ENCODE data around the gene FUZ. TPM values are rescaled to one million over a fixed set of nuclear protein-coding genes. Genes with fewer than 3 reads are reported as not detected.

FUZ gene
- total and polyA plus RNA-seq, 2 donors (not counting 1 experiment from before 2014, with no cell fraction given), result 30.2 to 31.5 TPM

GRCh38 chr19:49853852-49854377, 40.8 kb upstream of the FUZ start:
- WGBS (ENCODE audit: insufficient coverage), result 77% methylated on average over 10 of the region's 10 CpGs
- TF ChIP-seq CTCF (IDR thresholded peaks at IDR 0.05) (no peak), EZH2 (IDR thresholded peaks at IDR 0.05; ENCODE audit: borderline replicate concordance, insufficient read depth, low read depth, low read length, poor library complexity, severe bottlenecking) (no peak)
- peaks cover 22 to 33% of the 10 kb centered on the region in 2 donors for H3K4me1 ChIP-seq (ENCODE audit: control insufficient read depth in 2 of 2, insufficient read depth in 2 of 2, low read length in 2 of 2)
- H3K4me2 ChIP-seq (replicated peaks; ENCODE audit: low read depth, low read length, poor library complexity, severe bottlenecking), result peak overlapping the region; percentile 19
- peak overlapping the region in 1 of 2 donors; percentile 19 for H3K27ac ChIP-seq (ENCODE audit: low read length in 2 of 2)
- H3K4me3 ChIP-seq (ENCODE audit: control extremely low read depth in 1 of 5, extremely low read depth in 1 of 5, insufficient read depth in 1 of 5, low read depth in 2 of 5, low read length in 4 of 5), result no peak overlapping the region
- H2AFZ ChIP-seq (ENCODE audit: insufficient read depth, low read depth, low read length, poor library complexity, severe bottlenecking), result no peak overlapping the region
- ChIA-PET CTCF (no interaction called here), POLR2A (interaction anchor here (1.2 to 1.5 kb wide), 2 partner anchors 9 to 36 kb away, joined by 3 to 6 read pairs; no protein-coding TSS in a partner anchor)
- peak; percentile 39 for DNase-seq
- intact Hi-C loops (cut with micrococcal nuclease), result no loop called here
- peaks cover 0 to 34% of the 10 kb centered on the region in 2 experiments for H3K36me3 ChIP-seq (replicated peaks in 1 of 2; ENCODE audit: control extremely low read depth in 1 of 2, control insufficient read depth in 1 of 2, extremely low read depth in 1 of 2, insufficient read depth in 2 of 2, low read length in 1 of 2)
- H3K79me2 ChIP-seq (ENCODE audit: control insufficient read depth, insufficient read depth, low read length), result peaks cover 35% of the 10 kb centered on the region
- Mint-ChIP-seq H3K27ac (peak overlapping the region; percentile 61), H3K4me3 (peak overlapping the region; percentile 59), H3K9me3 (ENCODE audit: insufficient read depth) (no peaks in the 10 kb centered on the region), H3K4me1 (peaks cover 31% of the 10 kb centered on the region), H3K27me3 (no peaks in the 10 kb centered on the region)
- H3K27me3 ChIP-seq (replicated peaks in 1 of 4; ENCODE audit: control extremely low read depth in 1 of 4, control insufficient read depth in 3 of 4, insufficient read depth in 4 of 4, low read length in 3 of 4), result no peaks in the 10 kb centered on the region
- no peak overlapping the region for H3K9ac ChIP-seq (ENCODE audit: low read length)
- peaks cover 72% of the 10 kb centered on the region for H4K20me1 ChIP-seq (ENCODE audit: control insufficient read depth, insufficient read depth, low read length, poor library complexity, severe bottlenecking)
- H3K9me3 ChIP-seq (ENCODE audit: control extremely low read depth in 1 of 3, control insufficient read depth in 2 of 3, insufficient read depth in 1 of 3, low read length in 2 of 3), result peaks cover 0 to 6% (median 0%) of the 10 kb centered on the region in 3 donors
- ATAC-seq (ENCODE audit: low read depth), result no peak

GRCh38 chr19:49852631-49853126, 39.6 kb upstream of the FUZ start:
- Histone ChIP-seq H3K4me1 (ENCODE audit: control insufficient read depth in 2 of 2, insufficient read depth in 2 of 2, low read length in 2 of 2) (peaks cover 29 to 44% of the 10 kb centered on the region in 2 donors), H3K27ac (ENCODE audit: low read length in 2 of 2) (no peak overlapping the region), H3K4me3 (ENCODE audit: control extremely low read depth in 1 of 5, extremely low read depth in 1 of 5, insufficient read depth in 1 of 5, low read depth in 2 of 5, low read length in 4 of 5) (peak overlapping the region in 1 of 5 experiments; percentile 89), H3K36me3 (replicated peaks in 1 of 2; ENCODE audit: control extremely low read depth in 1 of 2, control insufficient read depth in 1 of 2, extremely low read depth in 1 of 2, insufficient read depth in 2 of 2, low read length in 1 of 2) (peaks cover 0 to 23% of the 10 kb centered on the region in 2 experiments), H3K27me3 (replicated peaks in 1 of 4; ENCODE audit: control extremely low read depth in 1 of 4, control insufficient read depth in 3 of 4, insufficient read depth in 4 of 4, low read length in 3 of 4) (no peaks in the 10 kb centered on the region), H3K4me2 (replicated peaks; ENCODE audit: low read depth, low read length, poor library complexity, severe bottlenecking) (peak overlapping the region; percentile 83), H4K20me1 (ENCODE audit: control insufficient read depth, insufficient read depth, low read length, poor library complexity, severe bottlenecking) (peaks cover 61% of the 10 kb centered on the region), H3K9me3 (ENCODE audit: control extremely low read depth in 1 of 3, control insufficient read depth in 2 of 3, insufficient read depth in 1 of 3, low read length in 2 of 3) (peaks cover 0 to 6% (median 0%) of the 10 kb centered on the region in 3 donors), H3K9ac (ENCODE audit: low read length) (no peak overlapping the region), H2AFZ (ENCODE audit: insufficient read depth, low read depth, low read length, poor library complexity, severe bottlenecking) (no peak overlapping the region), H3K79me2 (ENCODE audit: control insufficient read depth, insufficient read depth, low read length) (peaks cover 35% of the 10 kb centered on the region)
- Mint-ChIP-seq H3K27me3 (no peaks in the 10 kb centered on the region), H3K4me3 (peak overlapping the region; percentile 85), H3K9me3 (ENCODE audit: insufficient read depth) (no peaks in the 10 kb centered on the region), H3K27ac (peak overlapping the region; percentile 78), H3K4me1 (peaks cover 41% of the 10 kb centered on the region)
- CTCF ChIA-PET, result interaction anchor here (0.7 to 1.1 kb wide), 2 partner anchors 43 to 1544 kb away, joined by 3 read pairs; no protein-coding TSS in a partner anchor
- WGBS (ENCODE audit: insufficient coverage), result 97% methylated on average over 7 of the region's 14 CpGs
- TF ChIP-seq CTCF (IDR thresholded peaks at IDR 0.05), result no peak
- no peak for TF ChIP-seq EZH2 (IDR thresholded peaks at IDR 0.05; ENCODE audit: borderline replicate concordance, insufficient read depth, low read depth, low read length, poor library complexity, severe bottlenecking)
- POLR2A ChIA-PET, result interaction anchor here (1.0 to 4.8 kb wide), 4 partner anchors 8 to 24 kb away, joined by 3 to 40 read pairs (median 14); partner anchors contain the start of genes AKT1S1, PNKP and TBC1D17
- intact Hi-C loops (cut with micrococcal nuclease), result no loop called here
- ATAC-seq (ENCODE audit: low read depth) (no peak), DNase-seq (peak; percentile 27)
